GM12878 (cell line): ENCODE results near the gene ARL5C.

Source experiments
- ATF3 ChIP-seq: IDR thresholded peaks from 2 replicates; pipeline ENCODE4 v1.6.1; 2011; ENCODE audit warnings: low read depth, mild to moderate bottlenecking, low read length, moderate library complexity, borderline replicate concordance; ENCODE audit errors: extremely low read depth
- CTCF ChIP-seq, 3 experiments: IDR thresholded peaks in 2 of 3; conservative IDR thresholded peaks in 1 of 3; 2 replicates each; pipeline ENCODE4 v1.5.1; 2011; ENCODE audit warnings: low read depth in 3 of 3, low read length in 3 of 3, mild to moderate bottlenecking in 3 of 3, control low read depth in 2 of 3, moderate library complexity in 2 of 3, inconsistent platforms in 1 of 3, mixed read lengths in 1 of 3; ENCODE audit not compliant: control insufficient read depth in 2 of 3, insufficient read depth in 1 of 3; ENCODE audit errors: extremely low read depth in 1 of 3
- EP300 ChIP-seq, 2 experiments: fragments of 150-350 bp in 1 of 2; IDR thresholded peaks; 2 replicates each; pipeline ENCODE4 v1.6.1; 2011 to 2012; ENCODE audit warnings: low read depth in 2 of 2, low read length in 2 of 2, borderline replicate concordance in 1 of 2, improper control_type of control experiment in 1 of 2, inconsistent platforms in 1 of 2; ENCODE audit not compliant: control insufficient read depth in 1 of 2
- ESRRA ChIP-seq: IDR thresholded peaks from 2 replicates; pipeline ENCODE4 v1.6.1; 2012; ENCODE audit warnings: mild to moderate bottlenecking, low read length, improper control_type of control experiment
- EZH2 ChIP-seq: IDR thresholded peaks from 2 replicates; pipeline ENCODE4 v1.6.1; 2012; ENCODE audit warnings: low read depth, mild to moderate bottlenecking, control low read depth, inconsistent platforms, low read length, borderline replicate concordance; ENCODE audit not compliant: control insufficient read depth
- MAX ChIP-seq: IDR thresholded peaks from 2 replicates; pipeline ENCODE4 v1.6.1; 2012; ENCODE audit warnings: low read depth, low read length, improper control_type of control experiment
- POLR2A ChIP-seq: IDR thresholded peaks from 2 replicates; pipeline ENCODE4 v1.6.1; 2011; ENCODE audit warnings: low read depth, mild to moderate bottlenecking, low read length
- POLR2AphosphoS5 ChIP-seq: IDR thresholded peaks from 2 replicates; pipeline ENCODE4 v1.6.1; 2011; ENCODE audit warnings: mild to moderate bottlenecking, low read length, inconsistent platforms
- RCOR1 ChIP-seq: conservative IDR thresholded peaks from 2 replicates; pipeline ENCODE4 v1.6.1; 2012; ENCODE audit warnings: low read depth, low read length, improper control_type of control experiment
- RFX5 ChIP-seq: IDR thresholded peaks from 2 replicates; pipeline ENCODE4 v1.6.1; 2011; ENCODE audit warnings: low read depth, low read length, improper control_type of control experiment
- TAF1 ChIP-seq: IDR thresholded peaks from 2 replicates; pipeline ENCODE4 v1.6.1; 2011; ENCODE audit warnings: mild to moderate bottlenecking, low read depth, low read length, borderline replicate concordance
- USF1 ChIP-seq: IDR thresholded peaks from 2 replicates; pipeline ENCODE4 v1.6.1; 2011; ENCODE audit warnings: borderline replicate concordance, low read depth, mild to moderate bottlenecking, moderate library complexity, mixed read lengths, low read length; ENCODE audit not compliant: insufficient read depth; ENCODE audit errors: extremely low read length
- USF2 ChIP-seq: IDR thresholded peaks from 2 replicates; pipeline ENCODE4 v1.6.1; 2011; ENCODE audit warnings: low read depth, low read length, improper control_type of control experiment, borderline replicate concordance
- ZNF687 ChIP-seq: fragments of 450-650 bp; IDR thresholded peaks from 2 replicates; pipeline ENCODE4 v1.6.1; 2017; ENCODE audit warnings: mild to moderate bottlenecking, moderate library complexity

GRCh38 chr17:39151150-39151942 lies 14.6 kb downstream of the ARL5C start, which contains the start of gene PLXDC1:
- TF ChIP-seq POLR2A (no peak), CTCF (IDR thresholded peaks at IDR 0.05 in 2 of 3, conservative IDR thresholded peaks at IDR 0.05 in 1 of 3; ENCODE audit: control insufficient read depth in 2 of 3, extremely low read depth in 1 of 3, insufficient read depth in 1 of 3, low read depth in 3 of 3, low read length in 3 of 3) (no peak), RCOR1 (no peak), POLR2AphosphoS5 (no peak), EZH2 (no peak), MAX (no peak), ESRRA (no peak), ATF3 (no peak), EP300 (IDR thresholded peaks at IDR 0.05; ENCODE audit: borderline replicate concordance in 1 of 2, control insufficient read depth in 1 of 2, low read depth in 2 of 2, low read length in 2 of 2) (no peak), USF2 (no peak), RFX5 (no peak), ZNF687 (no peak), TAF1 (no peak), USF1 (no peak)
